Fibroblast of the aortic adventitia (primary cell): ENCODE measurements around the gene CYB5A. TPM values are rescaled to one million over a fixed set of nuclear protein-coding genes. Genes with fewer than 3 reads are reported as not detected.
"Not testable (repeated sequence)": the region's sequence is repeated elsewhere in the genome, so short reads cannot be mapped to it uniquely, and the experiment has no call there.

Experiments used
- DNase-seq: peaks from one replicate; pipeline ENCODE4 v3.0.0-alpha.2; 2010; ENCODE audit warnings: low read depth
- H3K4me3 ChIP-seq: 2 replicates; pipeline ENCODE4 v1.5.1; 2011; ENCODE audit warnings: low read depth, mild to moderate bottlenecking, control low read depth, low read length, moderate library complexity
- CTCF ChIP-seq: IDR thresholded peaks from 2 replicates; pipeline ENCODE4 v1.5.1; 2011; ENCODE audit warnings: mild to moderate bottlenecking, low read length, control low read depth, inconsistent platforms; ENCODE audit not compliant: insufficient read depth
- total RNA-seq: library from RNA; depleted of rRNA; stranded (reverse); fragments of >200 nt; gene quantifications from 2 replicates; pipeline ENCODE4 v1.2.3, GENCODE V29; 2012; ENCODE audit warnings: low replicate concordance

CYB5A gene
- total RNA-seq, 1 donor: 38.8 TPM

GRCh38 chr18:74294526-74294925, 2.8 kb upstream of the CYB5A start:
- H3K4me3 ChIP-seq: no peak overlapping the region
- DNase-seq: peak; percentile 61
- TF ChIP-seq CTCF: no peak

GRCh38 chr18:74292982-74293381, 1.2 kb upstream of the CYB5A start:
- not testable (repeated sequence) for H3K4me3 ChIP-seq, DNase-seq

- no peak for DNase-seq
- TF ChIP-seq CTCF: no peak
- peak overlapping the region; percentile 86 for H3K4me3 ChIP-seq
Measured at GRCh38 chr18:74292541-74292858, 737 bp upstream of the CYB5A start.

GRCh38 chr18:74291472-74291770, 342 bp downstream of the CYB5A start:
- TF ChIP-seq CTCF: no peak
- no peak for DNase-seq
- peak overlapping the region; percentile 94 for H3K4me3 ChIP-seq

GRCh38 chr18:74290794-74291471, 830 bp downstream of the CYB5A start:
- no peak for TF ChIP-seq CTCF
- peak overlapping the region; percentile 94 for H3K4me3 ChIP-seq
- DNase-seq: peak; percentile 22

GRCh38 chr18:74290021-74290420, 1.7 kb downstream of the CYB5A start:
- TF ChIP-seq CTCF: no peak
- no peak for DNase-seq
- H3K4me3 ChIP-seq: no peak overlapping the region

- TF ChIP-seq CTCF: no peak
- peak; percentile 68 for DNase-seq
- H3K4me3 ChIP-seq: peak overlapping the region; percentile 42
Measured at GRCh38 chr18:74289137-74289536, 2.6 kb downstream of the CYB5A start.
